Measurements from ENCODE around the gene GREM1. TPM values are rescaled to one million over a fixed set of nuclear protein-coding genes. Genes with fewer than 3 reads are reported as not detected.

GREM1 gene
- total and polyA plus RNA-seq, 2 experiments from 2014 or later: 0.27 to 1.0 TPM

DNA sequence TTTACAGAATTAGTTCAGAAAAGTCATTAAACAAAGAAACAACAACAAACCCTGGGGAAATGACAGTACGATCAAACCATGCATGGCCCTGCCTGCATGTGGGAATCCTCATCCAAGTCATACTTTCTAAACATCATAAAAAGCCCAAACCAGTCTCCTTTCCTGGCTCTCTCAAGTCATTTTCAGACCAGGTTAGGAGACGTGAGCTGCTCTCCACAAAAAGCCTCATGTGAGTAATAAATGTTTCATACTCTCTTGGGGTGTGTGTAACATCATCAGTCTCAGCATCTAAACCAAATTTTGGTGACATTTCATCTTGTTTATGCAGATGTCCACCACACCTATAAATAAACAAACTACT, 18.9 kb downstream of the GREM1 start:
- H3K27me3 ChIP-seq (ENCODE audit: insufficient read depth): no peaks in the 10 kb centered on the region

More for the DNA sequence above, 18.9 kb downstream of the GREM1 start:
- peaks cover 3% of the 10 kb centered on the region; the same call in 1 of the 3 replicates for H3K36me3 Mint-ChIP-seq (ENCODE audit: low read depth)
- DNase-seq (ENCODE audit: low spot score) (no peak), ATAC-seq (no peak)
- no peak overlapping the region for H3K27ac Mint-ChIP-seq
- Histone ChIP-seq H3K4me2 (no peak overlapping the region), H3K36me3 (ENCODE audit: insufficient read depth) (no peaks in the 10 kb centered on the region), H3F3A (replicated peaks; ENCODE audit: low read depth) (no peaks in the 10 kb centered on the region), H4K20me1 (replicated peaks; ENCODE audit: insufficient read depth) (no peaks in the 10 kb centered on the region), H3K79me2 (replicated peaks; ENCODE audit: insufficient read depth) (no peaks in the 10 kb centered on the region), H3K4me3 (no peak overlapping the region), H3K4me1 (ENCODE audit: insufficient read depth) (no peaks in the 10 kb centered on the region), H2AFZ (no peak overlapping the region), H3K9me2 (ENCODE audit: insufficient read depth) (no peaks in the 10 kb centered on the region), H3K27ac (ENCODE audit: low read depth) (no peak overlapping the region)
- TF ChIP-seq EZH2phosphoT487 (IDR thresholded peaks at IDR 0.05; ENCODE audit: unreplicated experiment) (no peak), ZNF114 (CRISPR knock-in tag; IDR thresholded peaks at IDR 0.05) (no peak), ZNF331 (CRISPR knock-in tag; IDR thresholded peaks at IDR 0.05; ENCODE audit: low read depth) (no peak), POLR2AphosphoS5 (IDR thresholded peaks at IDR 0.05; ENCODE audit: low read depth) (no peak), NANOG (IDR thresholded peaks at IDR 0.05; ENCODE audit: borderline replicate concordance) (no peak), CTCF (conservative IDR thresholded peaks at IDR 0.05; ENCODE audit: low read depth in 2 of 2) (no peak), ETS1 (IDR thresholded peaks at IDR 0.05) (no peak), ZNF462 (CRISPR knock-in tag; IDR thresholded peaks at IDR 0.05) (no peak), CREB1 (CRISPR knock-in tag; IDR thresholded peaks at IDR 0.05; ENCODE audit: low read depth) (no peak), STAT1 (IDR thresholded peaks at IDR 0.05; ENCODE audit: unreplicated experiment) (no peak), EZH2 (IDR thresholded peaks at IDR 0.05; ENCODE audit: low read depth, unreplicated experiment) (no peak), REST (IDR thresholded peaks at IDR 0.05; ENCODE audit: unreplicated experiment) (no peak), JUNB (IDR thresholded peaks at IDR 0.05; ENCODE audit: unreplicated experiment) (no peak)
- H3K4me1 Mint-ChIP-seq: peaks cover 4% of the 10 kb centered on the region; the same call in 1 of the 3 replicates
- no peaks in the 10 kb centered on the region for H3K27me3 Mint-ChIP-seq (ENCODE audit: insufficient read depth, low read depth, poor library complexity)
- H3K9me3 Mint-ChIP-seq: peaks cover 2% of the 10 kb centered on the region; the same call in 1 of the 3 replicates
- no peak overlapping the region for H3K4me3 Mint-ChIP-seq

All from GM23338 (cell line).